Activated T-cell treated with anti-CD3 and anti-CD28 coated beads, Interleukin-2, amount 50 U/mL, for 24 hours (primary cell): ENCODE results near the gene GOLT1A.
"Not testable (repeated sequence)": the region's sequence is repeated elsewhere in the genome, so short reads cannot be mapped to it uniquely, and the experiment has no call there.

ENCODE experiments used
- DNase-seq: peaks from one replicate; pipeline ENCODE4 v3.0.0-alpha.2; 2020
- H3K27ac Mint-ChIP-seq: 2 replicates; pipeline ENCODE4 v1.8.0; 2020; ENCODE audit warnings: mild to moderate bottlenecking, mixed read lengths
- H3K27me3 Mint-ChIP-seq: 2 replicates; pipeline ENCODE4 v1.8.0; 2020; ENCODE audit warnings: mixed read lengths
- H3K36me3 Mint-ChIP-seq: 2 replicates; pipeline ENCODE4 v1.8.0; 2020; ENCODE audit warnings: low read depth, mixed read lengths
- H3K4me1 Mint-ChIP-seq: 2 replicates; pipeline ENCODE4 v1.8.0; 2020; ENCODE audit warnings: low read depth, mixed read lengths
- H3K4me3 Mint-ChIP-seq: 2 replicates; pipeline ENCODE4 v1.8.0; 2020; ENCODE audit warnings: mild to moderate bottlenecking, moderate library complexity, mixed read lengths
- H3K9me3 Mint-ChIP-seq: 2 replicates; pipeline ENCODE4 v1.8.0; 2020; ENCODE audit warnings: mixed read lengths

GOLT1A gene

GRCh38 chr1:204254031-204254661, 40.4 kb upstream of the GOLT1A start:
- H3K27ac Mint-ChIP-seq = no peak overlapping the region
- H3K4me3 Mint-ChIP-seq = no peak overlapping the region
- no peaks in the 10 kb centered on the region for H3K4me1 Mint-ChIP-seq
- H3K36me3 Mint-ChIP-seq = no peaks in the 10 kb centered on the region
- DNase-seq = no peak
- no peaks in the 10 kb centered on the region for H3K27me3 Mint-ChIP-seq
- no peaks in the 10 kb centered on the region for H3K9me3 Mint-ChIP-seq

- no peak for DNase-seq
- Mint-ChIP-seq H3K27ac (no peak overlapping the region), H3K36me3 (no peaks in the 10 kb centered on the region), H3K4me1 (no peaks in the 10 kb centered on the region), H3K27me3 (no peaks in the 10 kb centered on the region), H3K9me3 (no peaks in the 10 kb centered on the region), H3K4me3 (no peak overlapping the region)
Observed at GRCh38 chr1:204251926-204252689, 38.3 kb upstream of the GOLT1A start.

- no peaks in the 10 kb centered on the region for H3K36me3 Mint-ChIP-seq
- no peak for DNase-seq
- no peaks in the 10 kb centered on the region for H3K9me3 Mint-ChIP-seq
- no peak overlapping the region for H3K4me3 Mint-ChIP-seq
- H3K27me3 Mint-ChIP-seq = peaks cover 4% of the 10 kb centered on the region
- no peaks in the 10 kb centered on the region for H3K4me1 Mint-ChIP-seq
- no peak overlapping the region for H3K27ac Mint-ChIP-seq
Observed at GRCh38 chr1:204251286-204251685, 37.5 kb upstream of the GOLT1A start.

- no peaks in the 10 kb centered on the region for H3K36me3 Mint-ChIP-seq
- no peak overlapping the region for H3K4me3 Mint-ChIP-seq
- H3K9me3 Mint-ChIP-seq = no peaks in the 10 kb centered on the region
- H3K4me1 Mint-ChIP-seq = no peaks in the 10 kb centered on the region
- DNase-seq = no peak
- H3K27me3 Mint-ChIP-seq = peaks cover 4% of the 10 kb centered on the region
- no peak overlapping the region for H3K27ac Mint-ChIP-seq
Observed at GRCh38 chr1:204250428-204251030, 36.7 kb upstream of the GOLT1A start.

- H3K4me3 Mint-ChIP-seq = no peak overlapping the region
- H3K9me3 Mint-ChIP-seq = no peaks in the 10 kb centered on the region
- H3K27ac Mint-ChIP-seq = no peak overlapping the region
- DNase-seq = no peak
- no peaks in the 10 kb centered on the region for H3K4me1 Mint-ChIP-seq
- no peaks in the 10 kb centered on the region for H3K36me3 Mint-ChIP-seq
- peaks cover 4% of the 10 kb centered on the region for H3K27me3 Mint-ChIP-seq
Observed at GRCh38 chr1:204249736-204250427, 36.1 kb upstream of the GOLT1A start.

GRCh38 chr1:204248954-204249353, 35.2 kb upstream of the GOLT1A start:
- Mint-ChIP-seq H3K36me3 (no peaks in the 10 kb centered on the region), H3K4me1 (no peaks in the 10 kb centered on the region), H3K27me3 (peaks cover 4% of the 10 kb centered on the region), H3K9me3 (no peaks in the 10 kb centered on the region), H3K27ac (no peak overlapping the region), H3K4me3 (no peak overlapping the region)
- no peak for DNase-seq

- H3K4me1 Mint-ChIP-seq = no peaks in the 10 kb centered on the region
- no peak overlapping the region for H3K4me3 Mint-ChIP-seq
- no peak for DNase-seq
- H3K9me3 Mint-ChIP-seq = no peaks in the 10 kb centered on the region
- H3K36me3 Mint-ChIP-seq = no peaks in the 10 kb centered on the region
- peaks cover 4% of the 10 kb centered on the region for H3K27me3 Mint-ChIP-seq
- no peak overlapping the region for H3K27ac Mint-ChIP-seq
Observed at GRCh38 chr1:204246876-204247275, 33.1 kb upstream of the GOLT1A start.

GRCh38 chr1:204242920-204243319, 29.1 kb upstream of the GOLT1A start:
- Mint-ChIP-seq H3K4me3 (no peak overlapping the region), H3K9me3 (no peaks in the 10 kb centered on the region), H3K4me1 (no peaks in the 10 kb centered on the region), H3K27me3 (peaks cover 4% of the 10 kb centered on the region), H3K27ac (no peak overlapping the region), H3K36me3 (no peaks in the 10 kb centered on the region)
- DNase-seq = no peak

GRCh38 chr1:204241914-204242313, 28.1 kb upstream of the GOLT1A start:
- H3K36me3 Mint-ChIP-seq = no peaks in the 10 kb centered on the region
- H3K9me3 Mint-ChIP-seq = no peaks in the 10 kb centered on the region
- no peak for DNase-seq
- H3K4me3 Mint-ChIP-seq = no peak overlapping the region
- no peaks in the 10 kb centered on the region for H3K4me1 Mint-ChIP-seq
- H3K27me3 Mint-ChIP-seq = peaks cover 4% of the 10 kb centered on the region
- no peak overlapping the region for H3K27ac Mint-ChIP-seq

GRCh38 chr1:204241050-204241449, 27.3 kb upstream of the GOLT1A start:
- Mint-ChIP-seq H3K4me3 (no peak overlapping the region), H3K27me3 (no peaks in the 10 kb centered on the region), H3K4me1 (no peaks in the 10 kb centered on the region), H3K27ac (no peak overlapping the region), H3K9me3 (no peaks in the 10 kb centered on the region), H3K36me3 (no peaks in the 10 kb centered on the region)
- DNase-seq = no peak

GRCh38 chr1:204240233-204240632, 26.4 kb upstream of the GOLT1A start:
- DNase-seq = no peak
- no peaks in the 10 kb centered on the region for H3K27me3 Mint-ChIP-seq
- H3K36me3 Mint-ChIP-seq = no peaks in the 10 kb centered on the region
- H3K27ac Mint-ChIP-seq = no peak overlapping the region
- H3K4me3 Mint-ChIP-seq = no peak overlapping the region
- no peaks in the 10 kb centered on the region for H3K9me3 Mint-ChIP-seq
- no peaks in the 10 kb centered on the region for H3K4me1 Mint-ChIP-seq

GRCh38 chr1:204239401-204239800, 25.6 kb upstream of the GOLT1A start:
- H3K27me3 Mint-ChIP-seq, H3K27ac Mint-ChIP-seq, DNase-seq, H3K36me3 Mint-ChIP-seq, H3K9me3 Mint-ChIP-seq, H3K4me3 Mint-ChIP-seq, H3K4me1 Mint-ChIP-seq: not testable (repeated sequence)

GRCh38 chr1:204238520-204238919, 24.7 kb upstream of the GOLT1A start:
- not testable (repeated sequence) for H3K9me3 Mint-ChIP-seq, H3K27ac Mint-ChIP-seq, H3K4me1 Mint-ChIP-seq, H3K36me3 Mint-ChIP-seq, H3K4me3 Mint-ChIP-seq, DNase-seq, H3K27me3 Mint-ChIP-seq

GRCh38 chr1:204237515-204237914, 23.7 kb upstream of the GOLT1A start:
- DNase-seq, H3K4me1 Mint-ChIP-seq, H3K27me3 Mint-ChIP-seq, H3K36me3 Mint-ChIP-seq, H3K9me3 Mint-ChIP-seq, H3K27ac Mint-ChIP-seq, H3K4me3 Mint-ChIP-seq: not testable (repeated sequence)

GRCh38 chr1:204232526-204232925, 18.7 kb upstream of the GOLT1A start:
- H3K4me3 Mint-ChIP-seq = no peak overlapping the region
- no peaks in the 10 kb centered on the region for H3K9me3 Mint-ChIP-seq
- H3K36me3 Mint-ChIP-seq = no peaks in the 10 kb centered on the region
- no peaks in the 10 kb centered on the region for H3K27me3 Mint-ChIP-seq
- no peak for DNase-seq
- no peak overlapping the region for H3K27ac Mint-ChIP-seq
- H3K4me1 Mint-ChIP-seq = no peaks in the 10 kb centered on the region
